ENCODE measurements around the gene COBL.

Gene COBL

GRCh38 chr7:51290702-51291540 is 25.7 kb downstream of the COBL start:
- no peak overlapping the region for H3K4me3 Mint-ChIP-seq
- H3K27ac Mint-ChIP-seq = no peak overlapping the region
- H3K4me1 Mint-ChIP-seq = peaks cover 24% of the 10 kb centered on the region
- no peaks in the 10 kb centered on the region for H3K36me3 Mint-ChIP-seq (ENCODE audit: low read depth)
- no peaks in the 10 kb centered on the region for H3K27me3 Mint-ChIP-seq (ENCODE audit: low read depth)
- no peak for TF ChIP-seq CTCF (IDR thresholded peaks at IDR 0.05; ENCODE audit: unreplicated experiment in 3 of 3)
- H3K9me3 Mint-ChIP-seq = peaks cover 3% of the 10 kb centered on the region

- Mint-ChIP-seq H3K27me3 (ENCODE audit: low read depth) (no peaks in the 10 kb centered on the region), H3K36me3 (ENCODE audit: low read depth) (no peaks in the 10 kb centered on the region), H3K27ac (no peak overlapping the region), H3K4me1 (peaks cover 24% of the 10 kb centered on the region), H3K4me3 (no peak overlapping the region), H3K9me3 (peaks cover 3% of the 10 kb centered on the region)
- no peak for TF ChIP-seq CTCF (IDR thresholded peaks at IDR 0.05; ENCODE audit: unreplicated experiment in 3 of 3)
These were observed 26.3 kb downstream of the COBL start for GRCh38 chr7:51290304-51290637.

- peaks cover 24% of the 10 kb centered on the region for H3K4me1 Mint-ChIP-seq
- peaks cover 3% of the 10 kb centered on the region for H3K9me3 Mint-ChIP-seq
- no peak overlapping the region for H3K4me3 Mint-ChIP-seq
- H3K27me3 Mint-ChIP-seq (ENCODE audit: low read depth) = no peaks in the 10 kb centered on the region
- H3K36me3 Mint-ChIP-seq (ENCODE audit: low read depth) = no peaks in the 10 kb centered on the region
- no peak for TF ChIP-seq CTCF (IDR thresholded peaks at IDR 0.05; ENCODE audit: unreplicated experiment in 3 of 3)
- peak overlapping the region in 1 of 3 experiments; percentile 14 for H3K27ac Mint-ChIP-seq
These were observed 26.8 kb downstream of the COBL start for GRCh38 chr7:51289623-51290303.

- no peak overlapping the region for H3K4me3 Mint-ChIP-seq
- H3K27ac Mint-ChIP-seq = peak overlapping the region in 1 of 3 experiments; percentile 14
- H3K4me1 Mint-ChIP-seq = peaks cover 24% of the 10 kb centered on the region
- no peaks in the 10 kb centered on the region for H3K27me3 Mint-ChIP-seq (ENCODE audit: low read depth)
- no peaks in the 10 kb centered on the region for H3K36me3 Mint-ChIP-seq (ENCODE audit: low read depth)
- no peak for TF ChIP-seq CTCF (IDR thresholded peaks at IDR 0.05; ENCODE audit: unreplicated experiment in 3 of 3)
- peaks cover 3% of the 10 kb centered on the region for H3K9me3 Mint-ChIP-seq
These were observed 27.6 kb downstream of the COBL start for GRCh38 chr7:51288896-51289622.

- Mint-ChIP-seq H3K4me1 (peaks cover 24% of the 10 kb centered on the region), H3K27me3 (ENCODE audit: low read depth) (no peaks in the 10 kb centered on the region), H3K9me3 (peaks cover 14% of the 10 kb centered on the region), H3K4me3 (no peak overlapping the region), H3K27ac (no peak overlapping the region), H3K36me3 (ENCODE audit: low read depth) (peaks cover 7% of the 10 kb centered on the region)
- no peak for TF ChIP-seq CTCF (IDR thresholded peaks at IDR 0.05; ENCODE audit: unreplicated experiment in 3 of 3)
These were observed 30.2 kb downstream of the COBL start for GRCh38 chr7:51286401-51286800.
